AG09309 (cell line): ENCODE measurements around the gene ST6GAL1.
"Not testable (repeated sequence)": the region's sequence is repeated elsewhere in the genome, so short reads cannot be mapped to it uniquely, and the experiment has no call there.

ENCODE experiments used
- DNase-seq: peaks from one replicate; pipeline ENCODE4 v3.0.0-alpha.2; 2010; ENCODE audit warnings: low read depth
- H3K4me3 ChIP-seq: 2 replicates; pipeline ENCODE4 v1.5.1; 2011; ENCODE audit warnings: mild to moderate bottlenecking, low read depth, low read length, moderate library complexity; ENCODE audit not compliant: control insufficient read depth
- TF ChIP-seq, protein P1 (sequence below): IDR thresholded peaks from 2 replicates; pipeline ENCODE4 v1.5.1; 2011; ENCODE audit warnings: mild to moderate bottlenecking, low read depth, low read length, inconsistent platforms; ENCODE audit not compliant: insufficient read depth, control insufficient read depth; ENCODE audit errors: missing control alignments

Gene ST6GAL1

DNA sequence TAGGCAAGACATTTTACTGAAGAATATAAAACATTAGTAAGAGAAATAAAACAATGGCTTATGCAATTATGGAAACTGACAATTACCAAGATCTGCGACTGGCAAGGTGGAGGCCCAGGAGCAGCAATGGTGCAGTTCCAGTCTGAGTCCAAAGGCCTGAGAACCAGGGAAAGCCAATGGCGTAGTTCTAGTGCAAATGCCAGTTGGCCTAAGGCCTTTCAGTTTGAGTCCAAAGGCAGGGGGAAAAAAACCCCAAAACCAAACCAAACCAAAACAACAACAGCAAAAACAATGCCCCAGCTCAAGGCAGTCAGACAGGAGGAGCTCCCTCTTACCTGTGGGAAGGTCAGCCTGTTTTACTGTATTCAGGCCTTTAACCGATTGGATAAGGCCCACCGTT is 72.6 kb downstream of the ST6GAL1 start:
- no peak overlapping the region for H3K4me3 ChIP-seq
- no peak for DNase-seq
- TF ChIP-seq, protein P1, sequence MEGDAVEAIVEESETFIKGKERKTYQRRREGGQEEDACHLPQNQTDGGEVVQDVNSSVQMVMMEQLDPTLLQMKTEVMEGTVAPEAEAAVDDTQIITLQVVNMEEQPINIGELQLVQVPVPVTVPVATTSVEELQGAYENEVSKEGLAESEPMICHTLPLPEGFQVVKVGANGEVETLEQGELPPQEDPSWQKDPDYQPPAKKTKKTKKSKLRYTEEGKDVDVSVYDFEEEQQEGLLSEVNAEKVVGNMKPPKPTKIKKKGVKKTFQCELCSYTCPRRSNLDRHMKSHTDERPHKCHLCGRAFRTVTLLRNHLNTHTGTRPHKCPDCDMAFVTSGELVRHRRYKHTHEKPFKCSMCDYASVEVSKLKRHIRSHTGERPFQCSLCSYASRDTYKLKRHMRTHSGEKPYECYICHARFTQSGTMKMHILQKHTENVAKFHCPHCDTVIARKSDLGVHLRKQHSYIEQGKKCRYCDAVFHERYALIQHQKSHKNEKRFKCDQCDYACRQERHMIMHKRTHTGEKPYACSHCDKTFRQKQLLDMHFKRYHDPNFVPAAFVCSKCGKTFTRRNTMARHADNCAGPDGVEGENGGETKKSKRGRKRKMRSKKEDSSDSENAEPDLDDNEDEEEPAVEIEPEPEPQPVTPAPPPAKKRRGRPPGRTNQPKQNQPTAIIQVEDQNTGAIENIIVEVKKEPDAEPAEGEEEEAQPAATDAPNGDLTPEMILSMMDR: no peak

DNA sequence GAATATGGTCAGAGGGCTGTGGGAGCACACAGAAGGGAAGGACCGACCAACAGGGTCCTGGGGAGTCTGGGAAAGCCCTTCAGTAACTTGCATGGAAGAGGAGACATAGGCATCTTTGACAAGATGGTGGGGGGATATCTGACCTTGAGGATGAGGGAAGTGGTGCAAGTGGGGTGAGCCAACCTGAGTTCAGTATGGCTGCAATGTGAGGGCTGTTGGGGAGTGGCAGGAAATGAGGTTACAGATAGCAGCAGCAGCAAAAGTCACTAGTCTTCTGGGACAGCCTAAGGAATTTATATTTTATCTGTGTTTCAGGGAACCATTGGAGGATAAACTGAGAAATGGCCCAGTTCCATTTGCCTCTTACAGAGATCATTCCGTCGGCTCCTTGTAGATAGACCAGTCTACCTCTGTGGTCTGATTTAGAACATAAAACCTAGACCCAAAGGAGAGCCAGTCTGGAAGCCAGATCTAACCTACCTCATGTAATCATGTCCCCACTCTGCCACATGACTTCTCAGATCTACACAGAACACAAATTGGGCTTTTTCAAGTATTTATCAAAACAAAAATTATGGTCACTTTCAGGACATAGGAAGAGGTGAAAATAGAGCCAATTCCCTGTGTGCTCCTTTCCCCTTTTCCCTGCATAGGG is 75.6 kb downstream of the ST6GAL1 start:
- TF ChIP-seq, protein P1: no peak
- DNase-seq: no peak
- H3K4me3 ChIP-seq: no peak overlapping the region

DNA sequence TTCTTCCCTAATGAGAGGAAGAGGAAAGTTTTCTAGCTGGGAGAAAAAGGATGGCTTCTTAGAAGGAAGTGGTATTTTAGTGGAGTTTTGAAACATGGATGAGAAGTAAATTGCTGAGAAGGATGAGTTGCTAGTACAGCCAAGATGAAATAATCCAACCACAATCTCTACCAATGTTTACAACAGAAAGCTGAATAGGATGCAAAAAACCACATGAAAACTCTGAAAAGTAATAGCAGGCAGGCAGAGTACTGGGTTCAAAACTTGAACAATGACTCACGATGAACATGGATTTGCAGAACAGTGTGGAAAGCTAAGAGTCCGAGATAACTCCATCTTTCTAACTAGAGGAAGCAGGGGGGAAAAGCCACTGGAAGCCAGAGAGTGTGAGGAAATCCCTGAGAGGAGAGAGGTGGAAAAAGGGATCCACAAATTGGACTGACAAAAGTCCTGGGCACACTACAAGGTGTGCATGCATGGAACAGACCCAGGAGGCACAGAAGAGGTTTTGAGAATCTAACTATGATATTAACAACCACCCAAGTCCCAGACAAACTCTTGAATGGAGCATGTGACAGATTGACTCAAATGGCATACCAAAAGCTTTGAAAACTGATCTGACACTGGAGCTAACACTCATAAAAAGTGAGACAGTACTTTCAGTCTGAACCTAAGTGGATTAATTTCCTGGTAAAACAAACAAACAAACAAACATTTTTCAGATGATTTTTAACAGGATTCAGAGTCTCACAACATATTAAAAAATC is 76.7 kb downstream of the ST6GAL1 start:
- TF ChIP-seq, protein P1: no peak
- DNase-seq: no peak

DNA sequence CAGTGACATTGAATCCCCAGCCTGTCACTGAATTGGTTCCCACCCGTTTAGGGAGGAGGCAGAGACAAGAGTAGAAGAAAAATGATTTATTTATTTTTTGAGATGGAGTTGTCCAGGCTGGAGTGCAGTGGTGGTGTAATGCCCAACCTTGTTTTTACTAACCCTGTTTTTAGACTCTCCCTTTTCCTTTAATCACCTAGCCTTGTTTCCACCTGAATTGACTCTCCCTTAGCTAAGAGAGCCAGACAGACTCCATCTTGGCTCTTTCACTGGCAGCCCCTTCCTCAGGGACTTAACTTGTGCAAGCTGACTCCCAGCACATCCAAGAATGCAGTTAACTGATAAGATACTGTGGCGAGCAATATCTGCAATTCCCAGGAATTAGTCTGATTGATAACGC is 80.1 kb downstream of the ST6GAL1 start:
- not testable (repeated sequence) for H3K4me3 ChIP-seq, DNase-seq

More for the DNA sequence above, 76.7 kb downstream of the ST6GAL1 start:
- no peak overlapping the region for H3K4me3 ChIP-seq

DNA sequence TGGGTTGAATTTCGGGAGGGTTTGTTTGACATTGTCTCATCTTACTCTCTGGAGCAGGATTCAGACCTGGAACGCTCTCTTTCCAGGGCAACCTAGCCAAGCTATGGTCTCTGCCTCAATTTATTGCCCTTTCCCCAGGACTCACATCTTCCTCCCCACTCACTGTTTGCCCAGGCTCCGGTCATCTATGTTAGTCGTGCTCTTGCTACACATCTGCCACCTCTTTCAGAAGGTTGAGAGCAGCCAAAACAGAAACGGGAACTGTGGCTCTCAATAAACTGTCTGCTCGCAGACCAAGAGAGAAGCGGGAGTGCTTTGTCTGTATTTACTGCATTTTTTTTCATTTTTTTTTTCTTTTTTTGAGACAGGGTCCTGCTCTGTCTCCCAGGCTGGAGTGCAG is 81.6 kb downstream of the ST6GAL1 start:
- TF ChIP-seq, protein P1: no peak
- DNase-seq: no peak
- no peak overlapping the region for H3K4me3 ChIP-seq

DNA sequence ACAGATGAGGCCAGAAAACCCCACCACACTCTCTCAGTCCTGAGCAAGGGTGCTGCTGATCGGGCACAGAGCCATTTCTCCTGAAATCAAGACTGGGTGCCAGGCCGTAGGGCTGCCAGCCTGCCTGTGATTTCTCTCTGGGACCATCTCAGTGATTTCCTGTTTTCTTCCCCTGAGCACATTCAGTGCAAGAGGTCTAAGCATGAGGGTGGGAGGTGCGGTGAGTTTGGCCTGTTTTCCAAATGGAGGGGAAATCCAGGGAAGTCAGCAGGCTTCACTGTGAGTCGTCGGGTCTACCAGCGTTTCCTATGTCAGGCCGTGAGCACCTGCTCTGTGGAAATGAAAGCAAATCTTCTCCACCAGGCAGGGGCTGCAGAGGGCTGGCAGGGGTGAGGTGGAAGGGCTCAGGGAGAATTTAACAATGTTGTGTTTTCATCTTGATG is 82.3 kb downstream of the ST6GAL1 start:
- H3K4me3 ChIP-seq: no peak overlapping the region
- DNase-seq: no peak
- TF ChIP-seq, protein P1: no peak

DNA sequence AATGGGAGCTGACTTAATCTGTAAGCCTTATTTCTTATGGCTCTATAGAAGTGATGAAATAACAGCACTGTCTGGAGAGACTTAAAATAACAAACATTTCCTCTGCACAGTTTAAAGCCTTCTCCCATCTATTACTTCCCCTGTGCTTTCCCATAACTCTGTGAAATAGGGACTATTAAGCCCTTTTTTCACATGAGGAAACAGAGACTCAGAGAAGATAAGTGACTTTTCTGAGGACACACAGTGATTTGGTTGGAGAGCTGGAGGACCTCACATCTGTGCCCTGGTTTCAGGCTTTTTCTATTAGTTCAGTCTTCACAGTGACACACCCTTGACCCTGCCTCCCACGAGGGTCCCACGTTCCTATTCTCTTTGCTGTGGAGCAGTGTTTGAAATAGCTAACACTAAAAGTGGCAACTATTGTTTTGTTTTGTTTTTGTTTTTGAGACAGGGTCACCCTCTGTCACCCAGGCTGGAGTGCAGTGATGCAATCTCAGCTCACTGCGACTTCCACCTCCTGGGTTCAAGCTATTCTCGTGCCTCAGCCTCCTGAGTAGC is 82.9 kb downstream of the ST6GAL1 start:
- DNase-seq: no peak
- H3K4me3 ChIP-seq: no peak overlapping the region
- TF ChIP-seq, protein P1: no peak
